ENCODE measurements around the gene AFTPH. TPM values are rescaled to one million over a fixed set of nuclear protein-coding genes. Genes with fewer than 3 reads are reported as not detected.

Gene AFTPH
- total RNA-seq, 4 donors from 2014 or later = 30.3 to 52.8 (median 43.8) TPM

- Histone ChIP-seq H3K27me3 (no peaks in the 10 kb centered on the region), H3K4me1 (peaks cover 0 to 26% (median 0%) of the 10 kb centered on the region in 3 donors), H3K4me3 (no peak overlapping the region), H3K27ac (no peak overlapping the region), H3K36me3 (no peaks in the 10 kb centered on the region), H3K9me3 (no peaks in the 10 kb centered on the region)
- no peak for DNase-seq
- 64 to 80% methylated on average over 3 of the region's 3 CpGs for WGBS, 2 donors
- TF ChIP-seq CTCF (IDR thresholded peaks at IDR 0.05) (no peak), POLR2A (IDR thresholded peaks at IDR 0.05) (no peak)
- intact Hi-C loops (cut with DNase I) = no loop called here
Measured at GRCh38 chr2:64538764-64539433, 14.8 kb downstream of the AFTPH start.

GRCh38 chr2:64540615-64541014, 16.5 kb downstream of the AFTPH start:
- Histone ChIP-seq H3K4me3 (no peak overlapping the region), H3K27ac (no peak overlapping the region), H3K4me1 (peaks cover 0 to 27% (median 0%) of the 10 kb centered on the region in 3 donors), H3K9me3 (no peaks in the 10 kb centered on the region), H3K36me3 (no peaks in the 10 kb centered on the region), H3K27me3 (no peaks in the 10 kb centered on the region)
- no peak for DNase-seq
- WGBS, 2 donors = 66 to 83% methylated on average over 3 of the region's 3 CpGs
- no peak for TF ChIP-seq POLR2A (IDR thresholded peaks at IDR 0.05)
- no peak for TF ChIP-seq CTCF (IDR thresholded peaks at IDR 0.05)
- intact Hi-C loops (cut with DNase I) = no loop called here

GRCh38 chr2:64541547-64541946, 17.4 kb downstream of the AFTPH start:
- H3K4me3 ChIP-seq = no peak overlapping the region
- no peak overlapping the region for H3K27ac ChIP-seq
- TF ChIP-seq CTCF (IDR thresholded peaks at IDR 0.05) (no peak), POLR2A (IDR thresholded peaks at IDR 0.05) (no peak)
- 88 to 89% methylated on average over 2 of the region's 2 CpGs for WGBS, 2 donors
- no peaks in the 10 kb centered on the region for H3K9me3 ChIP-seq
- no peaks in the 10 kb centered on the region for H3K36me3 ChIP-seq
- no peaks in the 10 kb centered on the region for H3K27me3 ChIP-seq
- peaks cover 0 to 20% (median 0%) of the 10 kb centered on the region in 3 donors for H3K4me1 ChIP-seq
- DNase-seq = no peak
- intact Hi-C loops (cut with DNase I) = no loop called here

GRCh38 chr2:64542071-64543007, 18.2 kb downstream of the AFTPH start:
- Histone ChIP-seq H3K4me1 (peaks cover 0 to 12% (median 0%) of the 10 kb centered on the region in 3 donors), H3K27ac (no peak overlapping the region), H3K36me3 (no peaks in the 10 kb centered on the region), H3K4me3 (no peak overlapping the region), H3K9me3 (no peaks in the 10 kb centered on the region), H3K27me3 (no peaks in the 10 kb centered on the region)
- no peak for TF ChIP-seq POLR2A (IDR thresholded peaks at IDR 0.05)
- TF ChIP-seq CTCF (IDR thresholded peaks at IDR 0.05) = no peak
- DNase-seq = no peak
- intact Hi-C loops (cut with DNase I) = no loop called here
- WGBS, 2 donors = 84 to 88% methylated on average over 5 of the region's 5 CpGs

Measured in esophagus squamous epithelium (tissue), 5 donors.